ENCODE results near the gene FOXN1. TPM values are rescaled to one million over a fixed set of nuclear protein-coding genes. Genes with fewer than 3 reads are reported as not detected.

FOXN1 gene
- total and polyA plus RNA-seq, 2 of the 13 experiments (the other 11 are each of a cell fraction or from before 2014, with no cell fraction given) = 0.01 TPM; not detected in 1

DNA sequence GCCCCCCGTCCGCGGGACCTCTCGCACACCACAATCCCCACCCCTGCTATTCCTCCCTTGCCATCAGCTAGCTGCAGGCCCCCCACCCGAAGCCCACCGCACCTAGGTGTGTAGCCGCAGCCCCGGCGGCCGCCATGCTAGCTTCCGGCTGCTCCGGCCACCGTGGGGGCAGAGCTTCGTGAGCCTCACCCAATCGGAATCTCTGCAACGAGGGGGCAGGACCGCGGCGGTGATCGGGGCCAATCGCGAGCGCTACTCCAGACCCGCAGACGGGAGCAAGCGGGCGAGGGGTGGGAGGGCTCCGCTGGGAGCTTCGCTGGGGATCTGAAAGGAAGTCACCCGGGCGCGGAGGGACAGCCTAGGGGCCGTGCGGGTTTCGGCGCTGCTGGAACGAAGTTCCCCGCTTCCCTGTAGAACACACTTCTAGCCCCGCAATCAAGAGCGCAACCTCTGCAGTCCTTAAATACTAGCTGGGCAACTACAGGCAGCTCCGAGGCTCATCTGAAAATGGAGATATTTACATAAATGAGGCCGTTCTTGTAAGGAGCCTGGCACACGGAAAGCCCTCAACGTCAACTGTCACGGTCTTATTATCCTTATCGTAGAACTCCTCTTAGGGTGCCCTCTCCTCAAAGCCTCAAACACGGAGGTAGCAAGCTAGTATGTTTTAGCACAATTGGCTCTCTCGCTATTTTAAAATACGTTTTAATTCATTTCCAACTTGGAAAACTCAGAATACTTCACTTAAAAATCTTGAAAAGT, 65.4 kb downstream of the FOXN1 start, which contains the start of gene PIGS (continued):
- TF ChIP-seq, protein P1, sequence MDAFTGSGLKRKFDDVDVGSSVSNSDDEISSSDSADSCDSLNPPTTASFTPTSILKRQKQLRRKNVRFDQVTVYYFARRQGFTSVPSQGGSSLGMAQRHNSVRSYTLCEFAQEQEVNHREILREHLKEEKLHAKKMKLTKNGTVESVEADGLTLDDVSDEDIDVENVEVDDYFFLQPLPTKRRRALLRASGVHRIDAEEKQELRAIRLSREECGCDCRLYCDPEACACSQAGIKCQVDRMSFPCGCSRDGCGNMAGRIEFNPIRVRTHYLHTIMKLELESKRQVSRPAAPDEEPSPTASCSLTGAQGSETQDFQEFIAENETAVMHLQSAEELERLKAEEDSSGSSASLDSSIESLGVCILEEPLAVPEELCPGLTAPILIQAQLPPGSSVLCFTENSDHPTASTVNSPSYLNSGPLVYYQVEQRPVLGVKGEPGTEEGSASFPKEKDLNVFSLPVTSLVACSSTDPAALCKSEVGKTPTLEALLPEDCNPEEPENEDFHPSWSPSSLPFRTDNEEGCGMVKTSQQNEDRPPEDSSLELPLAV (CRISPR knock-in tag; conservative IDR thresholded peaks at IDR 0.05; ENCODE audit: low read depth) = no peak
- no peak for TF ChIP-seq MEIS1 (CRISPR knock-in tag; IDR thresholded peaks at IDR 0.05; ENCODE audit: borderline replicate concordance)
- TF ChIP-seq NR2F6 (IDR thresholded peaks at IDR 0.05) = no peak
- TF ChIP-seq NR2F6 (CRISPR knock-in tag; IDR thresholded peaks at IDR 0.05) = 0 out of 2 replicates have a peak, but pooled peaks have one; percentile 37
- TF ChIP-seq ZNF616 (CRISPR knock-in tag; IDR thresholded peaks at IDR 0.05; ENCODE audit: low read depth) = no peak
- no peak for TF ChIP-seq RBM22 (optimal IDR thresholded peaks at IDR 0.05; ENCODE audit: low read length)
- TF ChIP-seq, protein P2, sequence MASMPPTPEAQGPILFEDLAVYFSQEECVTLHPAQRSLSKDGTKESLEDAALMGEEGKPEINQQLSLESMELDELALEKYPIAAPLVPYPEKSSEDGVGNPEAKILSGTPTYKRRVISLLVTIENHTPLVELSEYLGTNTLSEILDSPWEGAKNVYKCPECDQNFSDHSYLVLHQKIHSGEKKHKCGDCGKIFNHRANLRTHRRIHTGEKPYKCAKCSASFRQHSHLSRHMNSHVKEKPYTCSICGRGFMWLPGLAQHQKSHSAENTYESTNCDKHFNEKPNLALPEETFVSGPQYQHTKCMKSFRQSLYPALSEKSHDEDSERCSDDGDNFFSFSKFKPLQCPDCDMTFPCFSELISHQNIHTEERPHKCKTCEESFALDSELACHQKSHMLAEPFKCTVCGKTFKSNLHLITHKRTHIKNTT (CRISPR knock-in tag; IDR thresholded peaks at IDR 0.05) = no peak
- TF ChIP-seq RNF2 (conservative IDR thresholded peaks at IDR 0.05; ENCODE audit: low read depth) = no peak
- peak; percentile 26; the same call in 1 of the 2 replicates for TF ChIP-seq ZNF747 (CRISPR knock-in tag; IDR thresholded peaks at IDR 0.05; ENCODE audit: borderline replicate concordance)
- no peak for TF ChIP-seq ZNF451 (CRISPR knock-in tag; IDR thresholded peaks at IDR 0.05)
- no peak for TF ChIP-seq MTF1 (CRISPR knock-in tag; IDR thresholded peaks at IDR 0.05)
- TF ChIP-seq ZNF501 (CRISPR knock-in tag; IDR thresholded peaks at IDR 0.05) = peak; percentile 87; the same call in 1 of the 2 replicates
- TF ChIP-seq ARNTL (CRISPR knock-in tag; IDR thresholded peaks at IDR 0.05) = peak; percentile 38
- peak; percentile 52; the same call in 1 of the 2 replicates for TF ChIP-seq KDM2A (CRISPR knock-in tag; IDR thresholded peaks at IDR 0.05; ENCODE audit: borderline replicate concordance, low read depth)
- no peak for TF ChIP-seq NBN (conservative IDR thresholded peaks at IDR 0.05)
- no peak for TF ChIP-seq ZNF296 (CRISPR knock-in tag; conservative IDR thresholded peaks at IDR 0.05)
- TF ChIP-seq, protein P3, sequence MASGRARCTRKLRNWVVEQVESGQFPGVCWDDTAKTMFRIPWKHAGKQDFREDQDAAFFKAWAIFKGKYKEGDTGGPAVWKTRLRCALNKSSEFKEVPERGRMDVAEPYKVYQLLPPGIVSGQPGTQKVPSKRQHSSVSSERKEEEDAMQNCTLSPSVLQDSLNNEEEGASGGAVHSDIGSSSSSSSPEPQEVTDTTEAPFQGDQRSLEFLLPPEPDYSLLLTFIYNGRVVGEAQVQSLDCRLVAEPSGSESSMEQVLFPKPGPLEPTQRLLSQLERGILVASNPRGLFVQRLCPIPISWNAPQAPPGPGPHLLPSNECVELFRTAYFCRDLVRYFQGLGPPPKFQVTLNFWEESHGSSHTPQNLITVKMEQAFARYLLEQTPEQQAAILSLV (CRISPR knock-in tag; IDR thresholded peaks at IDR 0.05; ENCODE audit: borderline replicate concordance) = no peak
- TF ChIP-seq, protein P4, sequence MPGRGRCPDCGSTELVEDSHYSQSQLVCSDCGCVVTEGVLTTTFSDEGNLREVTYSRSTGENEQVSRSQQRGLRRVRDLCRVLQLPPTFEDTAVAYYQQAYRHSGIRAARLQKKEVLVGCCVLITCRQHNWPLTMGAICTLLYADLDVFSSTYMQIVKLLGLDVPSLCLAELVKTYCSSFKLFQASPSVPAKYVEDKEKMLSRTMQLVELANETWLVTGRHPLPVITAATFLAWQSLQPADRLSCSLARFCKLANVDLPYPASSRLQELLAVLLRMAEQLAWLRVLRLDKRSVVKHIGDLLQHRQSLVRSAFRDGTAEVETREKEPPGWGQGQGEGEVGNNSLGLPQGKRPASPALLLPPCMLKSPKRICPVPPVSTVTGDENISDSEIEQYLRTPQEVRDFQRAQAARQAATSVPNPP (CRISPR knock-in tag; IDR thresholded peaks at IDR 0.05) = no peak

Measured in HepG2 (cell line).